Activated T-helper 1 cell treated with anti-CD3 and anti-CD28 coated beads, Interleukin-12 subunit alpha, Interleukin-12 subunit beta, Interleukin-2, Interleukin-4 antibody, amounts not matched to agents 30 ng/mL and 10 ng/mL and 1 ng/mL, durations not matched to agents 14 hours and 24 hours and 36 hours (primary cell): ENCODE measurements around the gene RAB34. TPM values are rescaled to one million over a fixed set of nuclear protein-coding genes. Genes with fewer than 3 reads are reported as not detected.

Source experiments
- DNase-seq: peaks from one replicate; pipeline ENCODE4 v3.0.0; 2021; ENCODE audit warnings: low spot score
- H3K27ac Mint-ChIP-seq: one replicate; pipeline ENCODE4 v1.8.0; 2021; ENCODE audit warnings: mild to moderate bottlenecking, mixed read lengths
- H3K27me3 Mint-ChIP-seq: one replicate; pipeline ENCODE4 v1.8.0; 2022; ENCODE audit warnings: mild to moderate bottlenecking, moderate library complexity, mixed read lengths; ENCODE audit not compliant: insufficient read depth
- H3K36me3 Mint-ChIP-seq: one replicate; pipeline ENCODE4 v1.8.0; 2021; ENCODE audit warnings: low read depth, mixed read lengths
- H3K4me1 Mint-ChIP-seq: one replicate; pipeline ENCODE4 v1.8.0; 2021; ENCODE audit warnings: low read depth, mixed read lengths
- H3K4me3 Mint-ChIP-seq: one replicate; pipeline ENCODE4 v1.8.0; 2021; ENCODE audit warnings: mild to moderate bottlenecking, moderate library complexity, mixed read lengths
- H3K9me3 Mint-ChIP-seq: one replicate; pipeline ENCODE4 v1.8.0; 2021; ENCODE audit warnings: mixed read lengths
- intact Hi-C: fragments of 100-400 bp; cut with micrococcal nuclease; formaldehyde crosslinking; loops from one replicate; pipeline ENCODE4 v1.15.1; 2024
- total RNA-seq: library from RNA; stranded (reverse); gene quantifications from 2 replicates; pipeline ENCODE4 v1.2.3, GENCODE V29; 2022

The RAB34 gene
- total RNA-seq, 1 donor from 2014 or later: 17.6 TPM

GRCh38 chr17:28693869-28694268 lies 23.8 kb downstream of the RAB34 start:
- H3K27me3 Mint-ChIP-seq: no peaks in the 10 kb centered on the region
- H3K4me3 Mint-ChIP-seq: no peak overlapping the region
- no peaks in the 10 kb centered on the region for H3K9me3 Mint-ChIP-seq
- H3K4me1 Mint-ChIP-seq: no peaks in the 10 kb centered on the region
- peaks cover 47% of the 10 kb centered on the region for H3K36me3 Mint-ChIP-seq
- intact Hi-C loops: no loop called here
- H3K27ac Mint-ChIP-seq: peak overlapping the region; percentile 12
- no peak for DNase-seq

- Mint-ChIP-seq H3K27ac (no peak overlapping the region), H3K36me3 (peaks cover 65% of the 10 kb centered on the region), H3K4me3 (no peak overlapping the region), H3K4me1 (no peaks in the 10 kb centered on the region), H3K9me3 (no peaks in the 10 kb centered on the region), H3K27me3 (no peaks in the 10 kb centered on the region)
- DNase-seq: no peak
- intact Hi-C loops: no loop called here
These were observed 28.7 kb downstream of the RAB34 start for GRCh38 chr17:28689011-28689410.

- H3K36me3 Mint-ChIP-seq: peaks cover 63% of the 10 kb centered on the region
These were observed 29.2 kb downstream of the RAB34 start for GRCh38 chr17:28688481-28688880.

GRCh38 chr17:28686296-28686695 lies 31.4 kb downstream of the RAB34 start:
- peaks cover 71% of the 10 kb centered on the region for H3K36me3 Mint-ChIP-seq
- H3K4me3 Mint-ChIP-seq: no peak overlapping the region
- no peaks in the 10 kb centered on the region for H3K27me3 Mint-ChIP-seq
- intact Hi-C loops: no loop called here
- DNase-seq: no peak
- no peaks in the 10 kb centered on the region for H3K4me1 Mint-ChIP-seq
- no peak overlapping the region for H3K27ac Mint-ChIP-seq
- no peaks in the 10 kb centered on the region for H3K9me3 Mint-ChIP-seq

More at GRCh38 chr17:28688481-28688880, 29.2 kb downstream of the RAB34 start:
- intact Hi-C loops: no loop called here
- no peaks in the 10 kb centered on the region for H3K4me1 Mint-ChIP-seq
- no peaks in the 10 kb centered on the region for H3K9me3 Mint-ChIP-seq
- no peak overlapping the region for H3K4me3 Mint-ChIP-seq
- H3K27ac Mint-ChIP-seq: no peak overlapping the region
- H3K27me3 Mint-ChIP-seq: no peaks in the 10 kb centered on the region
- DNase-seq: no peak

GRCh38 chr17:28685366-28685765 lies 32.3 kb downstream of the RAB34 start:
- no peak overlapping the region for H3K4me3 Mint-ChIP-seq
- no peaks in the 10 kb centered on the region for H3K4me1 Mint-ChIP-seq
- H3K27me3 Mint-ChIP-seq: no peaks in the 10 kb centered on the region
- no peak for DNase-seq
- H3K36me3 Mint-ChIP-seq: peaks cover 68% of the 10 kb centered on the region
- intact Hi-C loops: no loop called here
- no peaks in the 10 kb centered on the region for H3K9me3 Mint-ChIP-seq
- no peak overlapping the region for H3K27ac Mint-ChIP-seq

- Mint-ChIP-seq H3K36me3 (peaks cover 65% of the 10 kb centered on the region), H3K4me3 (no peak overlapping the region), H3K27me3 (no peaks in the 10 kb centered on the region), H3K4me1 (no peaks in the 10 kb centered on the region), H3K9me3 (no peaks in the 10 kb centered on the region), H3K27ac (no peak overlapping the region)
- intact Hi-C loops: no loop called here
- no peak for DNase-seq
These were observed 32.7 kb downstream of the RAB34 start for GRCh38 chr17:28684963-28685362.

DNA sequence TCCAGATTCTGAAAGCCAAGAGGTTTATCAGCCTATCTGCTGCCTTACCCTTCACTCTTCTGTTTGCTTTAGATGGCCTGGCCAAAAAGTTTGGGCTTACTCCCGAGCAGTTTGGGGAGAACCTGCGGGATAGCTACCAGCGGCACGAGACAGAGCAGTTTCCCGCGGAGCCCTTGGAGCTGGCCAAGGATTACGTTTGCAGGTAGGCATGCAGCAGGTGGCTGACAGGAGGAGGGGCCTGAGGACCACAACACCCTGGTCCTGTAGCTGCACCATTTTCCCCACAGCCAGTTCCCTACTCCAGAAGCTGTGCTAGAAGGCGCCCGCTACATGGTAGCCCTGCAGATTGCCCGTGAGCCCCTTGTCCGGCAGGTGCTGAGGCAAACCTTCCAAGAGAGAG lies 35.0 kb downstream of the RAB34 start:
- no peak overlapping the region for H3K4me3 Mint-ChIP-seq
- H3K4me1 Mint-ChIP-seq: no peaks in the 10 kb centered on the region
- no peak overlapping the region for H3K27ac Mint-ChIP-seq
- H3K36me3 Mint-ChIP-seq: peaks cover 55% of the 10 kb centered on the region
- H3K9me3 Mint-ChIP-seq: no peaks in the 10 kb centered on the region
- no peaks in the 10 kb centered on the region for H3K27me3 Mint-ChIP-seq
- no peak for DNase-seq
- intact Hi-C loops: no loop called here

GRCh38 chr17:28675980-28676379 lies 41.7 kb downstream of the RAB34 start:
- H3K4me1 Mint-ChIP-seq: no peaks in the 10 kb centered on the region
- H3K4me3 Mint-ChIP-seq: no peak overlapping the region
- H3K36me3 Mint-ChIP-seq: peaks cover 56% of the 10 kb centered on the region
- DNase-seq: no peak
- H3K27ac Mint-ChIP-seq: no peak overlapping the region
- intact Hi-C loops: no loop called here
- no peaks in the 10 kb centered on the region for H3K9me3 Mint-ChIP-seq
- no peaks in the 10 kb centered on the region for H3K27me3 Mint-ChIP-seq

DNA sequence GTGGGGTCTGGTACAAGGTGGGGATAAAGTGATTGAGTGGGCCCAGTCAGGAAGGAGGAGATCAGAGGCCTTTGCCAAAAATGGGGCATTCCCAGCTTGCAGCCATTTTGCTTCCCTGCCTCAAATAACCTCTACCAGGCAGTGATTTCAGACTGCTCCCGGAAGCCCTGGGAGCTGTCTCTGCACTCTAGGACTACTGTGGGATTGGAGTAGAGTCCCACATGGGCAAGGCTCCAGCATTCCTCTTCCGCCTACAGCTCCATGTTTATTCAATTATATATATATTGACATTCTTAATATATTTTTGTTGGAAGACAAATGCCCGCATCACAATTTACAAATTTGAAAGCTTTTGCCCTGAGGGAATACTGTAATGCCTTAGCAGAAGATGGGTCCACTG lies 42.2 kb downstream of the RAB34 start:
- Mint-ChIP-seq H3K27me3 (no peaks in the 10 kb centered on the region), H3K4me3 (no peak overlapping the region), H3K36me3 (peaks cover 59% of the 10 kb centered on the region), H3K4me1 (peaks cover under 1% of the 10 kb centered on the region), H3K27ac (no peak overlapping the region), H3K9me3 (no peaks in the 10 kb centered on the region)
- no peak for DNase-seq
- intact Hi-C loops: no loop called here

DNA sequence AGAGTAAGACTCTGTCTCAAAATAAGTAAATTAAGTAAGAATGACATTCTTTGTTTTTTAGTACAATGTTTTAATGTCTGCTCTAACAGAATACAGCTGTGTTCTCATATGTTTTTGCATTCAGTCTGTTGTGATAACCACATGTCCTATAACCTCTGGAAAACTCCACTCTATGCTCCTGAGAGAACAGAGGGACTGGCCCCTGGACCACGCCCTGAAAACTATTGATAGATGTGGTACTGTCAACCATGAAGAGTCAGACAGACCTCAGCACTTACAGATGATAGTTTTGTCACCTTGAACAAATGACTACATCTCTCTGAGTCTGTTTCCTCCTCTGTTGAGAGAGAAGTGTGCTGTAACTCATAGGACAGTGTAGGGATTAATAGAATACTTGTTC lies 47.8 kb downstream of the RAB34 start:
- H3K27ac Mint-ChIP-seq: no peak overlapping the region
- intact Hi-C loops: no loop called here
- peaks cover 50% of the 10 kb centered on the region for H3K36me3 Mint-ChIP-seq
- no peaks in the 10 kb centered on the region for H3K9me3 Mint-ChIP-seq
- H3K4me3 Mint-ChIP-seq: no peak overlapping the region
- H3K4me1 Mint-ChIP-seq: peaks cover 31% of the 10 kb centered on the region
- DNase-seq: no peak
- H3K27me3 Mint-ChIP-seq: no peaks in the 10 kb centered on the region

- Mint-ChIP-seq H3K4me3 (no peak overlapping the region), H3K27me3 (no peaks in the 10 kb centered on the region), H3K9me3 (no peaks in the 10 kb centered on the region), H3K36me3 (peaks cover 43% of the 10 kb centered on the region), H3K4me1 (peaks cover 50% of the 10 kb centered on the region), H3K27ac (no peak overlapping the region)
- DNase-seq: no peak
- intact Hi-C loops: no loop called here
These were observed 49.8 kb downstream of the RAB34 start for GRCh38 chr17:28667870-28668269.

DNA sequence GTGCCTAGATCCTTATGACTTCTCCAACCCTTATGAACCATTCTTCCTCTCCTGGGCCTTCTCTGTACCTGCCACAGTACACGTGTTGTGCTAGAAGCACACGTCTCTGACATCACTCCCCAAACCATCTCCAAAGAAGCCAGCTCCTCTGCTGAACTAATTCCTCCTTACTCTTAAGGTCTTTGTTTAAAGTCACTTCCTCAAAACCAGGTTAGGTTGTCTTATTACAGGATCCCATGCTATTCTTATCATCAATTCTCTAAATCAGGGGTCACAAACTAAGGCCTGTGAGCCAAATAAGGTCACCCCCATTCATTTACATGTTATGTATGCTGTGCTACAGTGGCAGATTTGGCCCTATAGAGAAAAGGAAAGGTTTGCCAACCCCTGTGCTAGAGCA lies 51.7 kb downstream of the RAB34 start:
- H3K4me3 Mint-ChIP-seq: no peak overlapping the region
- H3K27ac Mint-ChIP-seq: no peak overlapping the region
- H3K9me3 Mint-ChIP-seq: no peaks in the 10 kb centered on the region
- H3K36me3 Mint-ChIP-seq: peaks cover 32% of the 10 kb centered on the region
- peaks cover 61% of the 10 kb centered on the region for H3K4me1 Mint-ChIP-seq
- DNase-seq: no peak
- H3K27me3 Mint-ChIP-seq: no peaks in the 10 kb centered on the region
- intact Hi-C loops: no loop called here
